CD4-positive, alpha-beta T cell treated with Interferon alpha-2 for 1 hour (primary cell): ENCODE data around the gene RIMKLA.

Experiments used
- DNase-seq, 2 donors: peaks; one replicate each; pipeline ENCODE4 v3.0.0-alpha.2; 2020 to 2022

Gene RIMKLA

GRCh38 chr1:42380586-42381279 is at the start of gene RIMKLA:
RIMKLA (plus strand) TSS chr1:42380792; CDS start chr1:42380935, 143 bp downstream.
- DNase-seq: peak; percentile 18 to 35

- no peak for DNase-seq
These were observed 47.7 kb upstream of the RIMKLA start for GRCh38 chr1:42332877-42333276.

GRCh38 chr1:42333662-42334239 is 46.8 kb upstream of the RIMKLA start:
- DNase-seq: no peak

- peak; percentile 2 to 33 for DNase-seq
These were observed 46.1 kb upstream of the RIMKLA start for GRCh38 chr1:42334240-42335049.

- peak; percentile 88 to 94 for DNase-seq
These were observed 45.4 kb upstream of the RIMKLA start, which contains the start of gene FOXJ3 for GRCh38 chr1:42335050-42335808. FOXJ3 (minus strand) TSS chr1:42335235; CDS start chr1:42311093, 24,142 bp downstream.

- DNase-seq: no peak
These were observed 44.6 kb upstream of the RIMKLA start for GRCh38 chr1:42335809-42336518.

- no peak for DNase-seq
These were observed 43.6 kb upstream of the RIMKLA start for GRCh38 chr1:42336978-42337377.

- no peak for DNase-seq
These were observed 40.5 kb upstream of the RIMKLA start for GRCh38 chr1:42340093-42340492.

GRCh38 chr1:42340901-42341300 is 39.7 kb upstream of the RIMKLA start:
- no peak for DNase-seq

- no peak for DNase-seq
These were observed 37.5 kb upstream of the RIMKLA start for GRCh38 chr1:42343049-42343448.

GRCh38 chr1:42348498-42348897 is 32.1 kb upstream of the RIMKLA start:
- DNase-seq: no peak

- DNase-seq: no peak
These were observed 30.5 kb upstream of the RIMKLA start for GRCh38 chr1:42350086-42350485.

GRCh38 chr1:42358791-42359190 is 21.8 kb upstream of the RIMKLA start:
- DNase-seq: no peak

GRCh38 chr1:42359466-42359865 is 21.1 kb upstream of the RIMKLA start:
- no peak for DNase-seq

- DNase-seq: no peak
These were observed 16.5 kb upstream of the RIMKLA start for GRCh38 chr1:42364089-42364488.

GRCh38 chr1:42364542-42364941 is 16.1 kb upstream of the RIMKLA start:
- no peak for DNase-seq

- no peak for DNase-seq
These were observed 15.5 kb upstream of the RIMKLA start for GRCh38 chr1:42365118-42365517.

- no peak for DNase-seq
These were observed 12.3 kb upstream of the RIMKLA start for GRCh38 chr1:42368096-42368795.

GRCh38 chr1:42369471-42369870 is 11.1 kb upstream of the RIMKLA start:
- DNase-seq: no peak

GRCh38 chr1:42370876-42371549 is 9.6 kb upstream of the RIMKLA start:
- no peak for DNase-seq

GRCh38 chr1:42372796-42373195 is 7.8 kb upstream of the RIMKLA start:
- DNase-seq: no peak
